GM21737 (cell line): ENCODE measurements around the gene IGFBPL1.

Experiments used
- ATAC-seq: cut with Tn5 transposase; IDR thresholded peaks from one replicate; pipeline ENCODE4 v1.9.1; 2021; ENCODE audit warnings: mild to moderate bottlenecking, moderate library complexity; ENCODE audit not compliant: unreplicated experiment

Gene IGFBPL1

DNA sequence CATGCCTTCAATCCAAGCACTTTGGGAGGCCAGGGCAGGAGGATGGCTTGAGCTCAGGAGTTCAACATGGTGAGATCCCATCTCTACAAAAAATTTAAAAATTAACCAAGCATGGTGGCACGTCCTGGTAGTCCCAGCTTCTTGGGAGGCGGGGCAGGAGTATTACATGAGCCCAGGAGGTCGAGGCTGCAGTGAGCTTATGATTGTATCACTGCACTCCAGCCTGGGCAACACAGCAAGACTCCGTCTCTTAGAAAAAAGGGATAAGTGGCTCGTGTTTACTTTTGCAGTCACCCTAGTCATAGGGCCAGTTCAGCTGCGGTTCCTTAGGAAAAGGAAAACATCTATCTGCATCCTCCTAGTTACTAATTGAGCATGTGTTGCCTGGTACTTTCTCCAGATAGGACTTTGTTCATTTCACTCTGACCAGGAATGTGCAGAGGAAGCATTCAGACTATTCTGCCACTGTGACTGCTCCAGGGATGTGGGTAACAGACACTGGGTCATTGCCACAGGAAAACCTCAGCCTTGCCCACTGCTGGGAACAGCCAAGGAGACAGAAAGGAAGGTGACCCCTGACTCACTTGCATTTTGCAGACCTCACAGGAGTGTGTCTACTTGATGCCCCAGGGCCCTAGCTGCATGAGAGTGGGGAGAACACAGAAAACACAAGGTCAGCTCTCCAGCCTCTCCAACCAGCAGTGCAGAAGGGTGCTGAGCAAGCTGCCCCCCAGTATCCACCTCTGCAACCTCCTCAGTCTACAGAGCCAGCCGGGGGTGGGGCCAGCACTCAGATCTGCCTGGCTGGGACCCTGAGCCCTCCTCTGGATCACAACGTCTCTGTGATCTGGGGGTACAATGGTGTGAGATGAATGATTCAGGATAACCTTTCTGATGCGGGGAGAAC is 65.6 kb downstream of the IGFBPL1 start:
- ATAC-seq: no peak

DNA sequence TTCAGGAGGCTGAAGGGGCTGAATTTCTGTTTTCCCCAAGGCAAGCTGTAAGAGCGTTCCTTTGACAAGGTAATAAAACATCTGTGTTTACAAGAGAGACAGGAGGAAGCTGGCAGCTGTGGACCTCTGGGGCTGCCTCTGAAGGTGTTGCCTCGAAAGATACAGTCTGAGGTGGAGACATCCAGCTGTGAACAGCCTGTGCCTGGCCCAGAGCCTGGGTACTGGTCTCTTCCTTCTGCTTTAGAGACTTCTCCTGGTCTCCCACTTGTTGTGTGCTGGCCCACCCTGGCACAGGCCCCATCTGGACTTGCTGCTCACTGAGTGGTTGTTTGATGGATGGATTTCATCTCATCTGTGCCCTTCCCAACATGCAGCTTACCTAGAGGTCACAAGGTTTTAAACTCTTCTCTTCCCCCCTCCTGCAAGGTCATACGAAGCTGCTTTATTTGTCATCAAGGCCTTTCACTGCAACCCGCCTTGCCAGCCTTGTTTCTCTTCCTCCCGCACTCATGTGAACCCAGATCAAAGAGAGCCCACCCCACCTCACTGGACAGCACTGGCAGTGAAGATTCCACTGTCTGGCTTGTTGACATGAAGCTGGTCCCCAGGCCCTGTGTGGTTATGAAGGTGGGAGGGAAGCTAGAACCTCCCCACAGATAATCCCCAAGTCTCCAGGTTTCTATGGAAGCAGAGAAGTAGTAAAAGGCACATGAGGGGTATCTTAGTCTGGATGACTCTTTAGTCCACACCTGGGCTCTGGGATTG is 66.7 kb downstream of the IGFBPL1 start:
- no peak for ATAC-seq

DNA sequence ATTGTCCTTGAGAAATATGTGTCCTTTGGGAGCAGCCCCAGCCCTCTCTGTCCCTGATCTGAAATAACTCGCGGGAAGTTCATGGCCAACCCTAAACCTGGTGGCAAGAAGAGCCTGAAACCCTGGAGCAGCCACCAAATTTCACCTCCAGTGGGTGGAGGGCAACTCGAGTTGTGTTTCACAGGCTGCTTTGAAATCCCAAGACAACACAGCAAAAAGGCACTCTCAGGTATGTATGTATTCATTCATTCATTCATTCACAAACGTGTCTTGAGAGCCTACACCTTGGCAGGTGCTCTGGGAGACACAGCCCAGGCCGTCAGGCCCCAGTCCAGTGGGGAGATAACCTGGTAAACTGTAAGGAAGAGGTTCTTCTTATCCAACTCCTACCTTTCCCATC is 67.4 kb downstream of the IGFBPL1 start:
- ATAC-seq: no peak
